GM12801 (cell line): ENCODE measurements around the gene NOVA2.

Experiments used
- CTCF ChIP-seq: IDR thresholded peaks from one replicate; pipeline ENCODE4 v1.5.1; 2011; ENCODE audit warnings: control low read depth; ENCODE audit not compliant: insufficient read length; ENCODE audit errors: extremely low read depth

The NOVA2 gene

GRCh38 chr19:46018729-46019251, 45.1 kb upstream of the NOVA2 start:
- TF ChIP-seq CTCF: no peak

GRCh38 chr19:46017874-46018675, 44.4 kb upstream of the NOVA2 start:
- TF ChIP-seq CTCF: no peak

- TF ChIP-seq CTCF: no peak
These were observed 43.4 kb upstream of the NOVA2 start for GRCh38 chr19:46017095-46017429.

- TF ChIP-seq CTCF: no peak
These were observed 42.9 kb upstream of the NOVA2 start for GRCh38 chr19:46016426-46017094.

- TF ChIP-seq CTCF: no peak
These were observed 42.2 kb upstream of the NOVA2 start for GRCh38 chr19:46015687-46016425.

GRCh38 chr19:46014941-46015686, 41.4 kb upstream of the NOVA2 start:
- no peak for TF ChIP-seq CTCF
